ENCODE measurements around the gene RABAC1.

Gene RABAC1

DNA sequence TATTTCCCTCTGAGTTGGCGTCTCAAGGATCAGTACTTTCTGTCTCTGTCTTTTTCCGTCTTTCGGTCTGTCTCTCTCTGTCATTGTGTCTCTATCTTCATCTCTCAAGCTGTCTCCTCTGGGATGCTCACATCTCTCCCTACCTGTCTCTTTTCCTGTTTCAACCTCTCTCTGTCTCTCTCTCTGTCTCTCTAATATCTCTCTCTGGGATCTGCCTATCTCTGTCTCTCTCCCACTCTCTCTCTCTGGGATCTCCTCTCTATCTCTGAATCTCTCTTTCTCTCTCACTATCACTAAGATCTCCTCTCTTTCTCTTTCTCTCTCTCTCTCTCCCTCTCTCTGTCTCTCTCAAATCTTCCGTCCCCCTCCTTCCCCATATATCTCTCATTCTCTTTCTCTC is 30.9 kb upstream of the RABAC1 start:
- no peak for DNase-seq (ENCODE audit: low read depth in 2 of 2)

DNA sequence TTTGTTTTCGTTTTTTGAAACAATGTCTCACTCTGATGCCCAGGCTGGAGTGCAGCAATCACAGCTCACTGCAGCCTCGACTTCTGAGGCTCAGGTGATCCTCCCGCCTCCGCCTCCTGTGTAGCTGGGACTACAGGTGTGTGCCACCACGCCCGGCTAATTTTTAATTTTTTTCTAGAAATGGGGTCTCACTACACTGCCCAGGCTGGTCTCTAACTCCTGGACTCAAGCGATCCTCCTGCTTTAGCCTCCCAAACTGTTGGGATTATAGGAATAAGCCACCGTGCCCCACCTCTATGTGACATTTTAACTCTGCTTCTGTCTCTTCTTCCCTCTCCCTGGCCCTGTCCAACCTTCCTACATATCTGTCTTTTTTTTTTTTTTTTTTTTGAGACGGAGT is 29.8 kb upstream of the RABAC1 start:
- DNase-seq (ENCODE audit: low read depth in 2 of 2): no peak

GRCh38 chr19:41987141-41987860 is 28.2 kb upstream of the RABAC1 start:
- no peak for DNase-seq (ENCODE audit: low read depth in 2 of 2)

GRCh38 chr19:41984961-41985360 is 25.8 kb upstream of the RABAC1 start:
- no peak for DNase-seq (ENCODE audit: low read depth in 2 of 2)

- no peak for DNase-seq (ENCODE audit: low read depth in 2 of 2)
These were observed 22.6 kb upstream of the RABAC1 start for GRCh38 chr19:41981724-41982123.

- DNase-seq (ENCODE audit: low read depth in 2 of 2): no peak
These were observed 19.3 kb upstream of the RABAC1 start for GRCh38 chr19:41978470-41978869.

GRCh38 chr19:41977916-41978315 is 18.8 kb upstream of the RABAC1 start:
- no peak for DNase-seq (ENCODE audit: low read depth in 2 of 2)

DNA sequence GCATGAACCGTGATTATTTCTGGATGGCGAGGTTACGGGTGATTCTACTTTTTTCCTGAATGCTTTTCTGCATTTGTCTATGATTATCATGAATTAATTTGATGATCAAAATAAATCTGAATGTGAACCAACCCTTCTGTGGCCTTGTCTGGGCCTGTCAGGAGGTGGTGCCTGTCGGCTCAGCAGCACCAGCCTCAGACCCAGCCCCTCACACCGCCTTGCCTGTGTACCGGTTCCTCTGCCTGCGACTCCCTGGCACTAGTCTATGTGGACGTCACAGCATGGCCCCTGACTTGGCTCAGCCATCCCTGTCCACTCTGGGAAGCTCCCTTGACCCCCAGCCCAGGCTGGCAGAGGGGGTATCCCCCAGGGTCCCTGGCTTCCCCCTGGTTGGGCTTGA is 15.5 kb upstream of the RABAC1 start:
- no peak for DNase-seq (ENCODE audit: low read depth in 2 of 2)

- DNase-seq (ENCODE audit: low read depth in 2 of 2): no peak
These were observed 12.2 kb upstream of the RABAC1 start for GRCh38 chr19:41971363-41971762.

GRCh38 chr19:41969772-41970458 is 10.8 kb upstream of the RABAC1 start:
- DNase-seq (ENCODE audit: low read depth in 2 of 2): no peak

DNA sequence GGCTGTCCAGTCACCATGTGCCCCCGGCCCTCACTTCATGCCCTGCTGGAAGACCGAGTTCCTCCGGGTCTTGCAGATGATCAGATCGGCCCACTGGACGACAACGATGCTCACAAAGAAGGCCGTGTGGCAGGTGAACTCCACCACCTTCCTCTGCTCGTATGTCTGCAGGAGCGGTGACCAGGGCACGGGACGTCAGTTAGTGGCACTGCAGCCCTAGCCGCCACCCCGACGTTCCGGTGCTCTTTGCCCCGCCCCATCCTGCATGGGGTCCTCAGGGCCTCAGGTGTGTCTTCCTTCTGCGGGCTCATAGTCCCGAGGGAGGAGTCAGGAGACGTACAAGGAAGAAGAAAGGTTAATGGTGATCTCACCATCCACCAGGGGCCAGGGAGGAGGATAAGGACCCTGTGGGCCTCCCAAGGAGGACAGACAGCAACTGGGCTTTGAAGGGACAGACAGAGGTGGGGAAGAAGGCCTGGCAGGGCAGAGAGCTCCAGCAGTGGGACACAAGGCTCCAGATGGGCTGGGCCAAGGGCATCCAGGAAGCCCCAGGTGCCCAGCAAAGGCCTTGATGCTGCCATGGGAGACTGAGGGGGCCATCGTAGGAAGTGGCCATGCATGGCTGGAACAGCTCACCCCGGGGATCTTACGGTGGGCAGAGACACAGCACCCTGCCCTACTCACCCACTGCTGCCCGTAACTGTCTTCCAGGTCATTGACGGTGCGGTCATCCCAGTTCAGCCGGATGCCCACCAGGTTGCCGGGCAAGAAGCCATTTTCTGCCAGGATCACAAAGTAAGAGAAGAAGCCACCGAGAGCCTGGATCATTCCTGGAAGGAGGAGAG is 9.9 kb upstream of the RABAC1 start:
- DNase-seq (ENCODE audit: low read depth in 2 of 2): no peak

DNA sequence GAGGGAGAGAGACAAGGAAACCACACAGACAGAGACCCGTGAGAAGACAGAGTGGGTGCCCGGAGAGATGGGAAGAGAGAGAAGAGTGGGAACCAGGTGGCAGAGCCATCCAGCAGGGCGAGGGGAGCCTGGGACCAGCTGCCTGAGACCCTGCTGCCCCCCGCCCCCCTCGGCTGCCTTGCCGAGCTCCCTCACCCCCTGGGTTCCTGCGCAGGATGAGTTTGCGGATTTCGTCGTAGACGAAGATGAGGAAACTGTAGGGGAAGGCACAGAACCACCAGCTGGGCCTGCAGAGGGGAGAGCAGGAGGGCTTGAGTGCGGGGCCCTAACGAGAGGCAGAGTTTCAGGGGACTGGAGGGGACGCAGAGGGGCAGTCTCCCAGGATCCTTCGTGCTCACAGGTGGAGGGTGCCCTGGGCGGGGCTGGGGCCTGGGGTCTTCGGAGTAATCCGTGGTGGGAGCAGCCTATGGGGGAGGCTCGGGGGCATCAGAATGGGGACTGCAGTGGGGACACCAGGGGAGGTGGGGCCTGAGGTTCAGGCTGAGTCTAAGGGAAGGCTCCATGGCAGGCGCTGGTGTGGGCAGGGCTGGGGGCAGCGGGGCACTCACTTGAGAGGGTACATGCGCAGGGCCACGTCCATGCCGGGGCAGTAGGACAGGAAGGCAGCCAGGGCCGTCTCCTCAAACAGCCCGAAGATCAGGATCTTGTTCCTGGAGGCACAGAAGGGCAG is 8.1 kb upstream of the RABAC1 start:
- DNase-seq (ENCODE audit: low read depth in 2 of 2): no peak

DNA sequence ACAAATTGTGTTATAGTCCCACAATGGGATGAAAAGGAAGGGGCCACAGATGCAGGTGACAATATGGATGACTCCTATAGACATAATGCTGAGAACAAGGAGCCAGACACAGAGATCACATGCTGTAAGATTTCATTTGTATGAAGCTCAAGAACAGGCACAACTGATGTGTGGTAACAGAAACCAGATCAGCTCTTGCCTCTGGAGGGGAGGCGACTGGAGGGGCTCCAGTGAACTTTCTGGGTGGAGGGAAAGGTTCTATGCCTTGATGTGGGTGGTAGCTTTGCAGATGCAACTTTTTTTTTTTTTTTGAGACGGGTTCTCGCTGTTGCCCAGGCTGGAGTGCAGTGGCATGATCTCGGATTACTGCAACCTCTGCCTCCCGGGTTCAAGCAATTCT is 6.0 kb upstream of the RABAC1 start:
- DNase-seq (ENCODE audit: low read depth in 2 of 2): no peak

DNA sequence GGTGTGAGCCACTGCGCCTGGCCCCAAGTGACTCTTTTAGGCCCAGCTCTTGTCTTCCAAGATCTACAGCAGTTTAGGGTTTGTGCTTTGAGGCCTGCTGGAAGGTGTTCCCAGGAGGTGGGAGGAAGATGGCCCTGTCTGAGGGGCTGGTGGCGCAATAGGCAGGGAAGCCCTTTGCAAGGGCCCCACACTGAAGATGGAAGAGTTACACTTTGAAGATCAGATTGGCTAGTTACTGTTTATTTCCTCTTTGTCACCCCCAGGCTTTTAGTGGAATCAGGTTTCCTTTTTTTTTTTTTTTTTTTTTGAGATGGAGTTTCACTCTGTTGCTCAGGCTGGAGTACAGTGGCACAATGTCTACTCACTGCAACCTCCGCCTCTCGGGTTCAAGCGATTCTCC is 1.9 kb upstream of the RABAC1 start:
- no peak for DNase-seq (ENCODE audit: low read depth in 2 of 2)

DNA sequence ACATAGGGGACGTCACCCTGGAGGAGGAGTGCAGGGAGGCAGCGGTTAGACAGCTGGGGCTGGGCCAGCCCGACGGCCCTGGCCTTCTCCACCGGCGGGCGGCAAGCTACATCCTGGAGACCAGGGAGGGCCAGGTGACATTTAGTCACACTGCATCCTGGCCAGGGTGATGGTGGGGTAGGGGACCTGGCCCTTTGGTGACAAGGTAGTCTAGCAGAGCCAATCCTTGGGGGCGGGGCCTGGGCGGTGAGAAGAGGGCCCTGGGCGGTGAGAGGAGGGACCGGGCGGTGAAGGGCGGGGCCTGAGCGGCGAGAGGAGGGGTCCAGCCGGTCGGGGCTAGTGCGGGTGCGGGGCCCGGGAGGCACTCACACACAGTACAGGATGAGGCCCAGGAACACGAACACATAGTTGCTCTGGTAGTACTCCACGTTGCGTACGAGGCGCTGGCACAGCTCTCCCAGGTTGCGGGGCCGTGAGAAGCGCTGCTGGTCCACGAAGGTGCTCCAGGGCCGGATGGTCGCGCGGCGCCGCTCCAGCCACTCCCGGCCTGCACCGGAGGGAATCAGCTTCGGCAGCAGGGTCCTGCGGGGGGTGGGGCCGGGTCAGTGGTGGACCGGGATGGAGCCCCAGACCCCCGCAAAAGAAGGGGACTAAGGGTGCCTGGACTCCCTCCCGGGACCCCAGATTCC is 610 bp downstream of the RABAC1 start:
- peak; percentile 45 to 48 for DNase-seq (ENCODE audit: low read depth in 2 of 2)

DNA sequence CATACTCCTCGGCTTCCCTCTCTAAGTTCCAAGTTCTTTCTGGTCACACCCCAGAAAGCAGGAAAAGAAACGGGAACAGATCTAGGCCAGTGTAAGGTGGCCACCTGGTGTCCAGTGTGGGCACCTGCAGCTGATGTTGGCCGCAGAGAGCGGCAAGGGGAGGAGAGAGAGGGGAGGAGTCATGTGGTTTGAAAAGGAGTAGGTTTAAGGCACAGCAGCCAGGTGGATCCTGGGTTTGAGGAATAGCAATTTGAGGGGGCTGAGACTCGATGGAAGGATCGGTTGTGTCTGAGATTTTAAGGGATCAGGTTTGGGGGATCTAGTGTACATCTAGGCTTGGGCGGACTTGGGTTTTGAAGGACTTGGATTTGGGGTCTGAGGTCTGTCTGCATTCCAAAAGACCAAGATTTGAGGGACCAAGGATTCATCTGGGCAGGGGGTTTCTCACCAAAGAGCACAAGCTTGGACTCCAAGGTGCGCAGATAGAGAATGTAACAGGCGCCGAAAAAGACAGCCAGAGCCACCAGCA is 1.2 kb downstream of the RABAC1 start:
- peak; percentile 48 to 56 for DNase-seq (ENCODE audit: low read depth in 2 of 2)

- DNase-seq (ENCODE audit: low read depth in 2 of 2): no peak
These were observed 1.8 kb downstream of the RABAC1 start for GRCh38 chr19:41957161-41957837.

- DNase-seq (ENCODE audit: low read depth in 2 of 2): no peak
These were observed 2.5 kb downstream of the RABAC1 start for GRCh38 chr19:41956621-41957020.

DNA sequence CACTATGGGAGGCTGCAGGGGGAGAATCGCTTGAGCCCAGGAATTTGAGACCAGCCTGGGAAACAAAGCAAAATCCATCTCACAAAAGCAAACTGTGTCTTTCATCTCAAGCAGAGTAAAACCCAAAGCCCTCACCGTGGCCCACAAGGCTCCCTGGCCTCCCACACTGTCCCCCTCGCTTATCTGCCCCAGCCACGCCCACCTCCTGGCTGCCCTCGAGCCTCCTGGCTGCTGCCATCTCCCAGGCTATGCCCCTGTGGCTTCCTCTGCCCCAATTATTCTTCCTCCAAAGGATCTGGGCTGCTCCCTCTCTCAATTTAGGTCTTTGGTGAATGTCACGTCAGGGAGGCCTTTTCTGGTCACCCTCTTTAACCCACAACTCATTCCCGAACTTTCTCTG is 3.6 kb downstream of the RABAC1 start:
- DNase-seq (ENCODE audit: low read depth in 2 of 2): no peak

DNA sequence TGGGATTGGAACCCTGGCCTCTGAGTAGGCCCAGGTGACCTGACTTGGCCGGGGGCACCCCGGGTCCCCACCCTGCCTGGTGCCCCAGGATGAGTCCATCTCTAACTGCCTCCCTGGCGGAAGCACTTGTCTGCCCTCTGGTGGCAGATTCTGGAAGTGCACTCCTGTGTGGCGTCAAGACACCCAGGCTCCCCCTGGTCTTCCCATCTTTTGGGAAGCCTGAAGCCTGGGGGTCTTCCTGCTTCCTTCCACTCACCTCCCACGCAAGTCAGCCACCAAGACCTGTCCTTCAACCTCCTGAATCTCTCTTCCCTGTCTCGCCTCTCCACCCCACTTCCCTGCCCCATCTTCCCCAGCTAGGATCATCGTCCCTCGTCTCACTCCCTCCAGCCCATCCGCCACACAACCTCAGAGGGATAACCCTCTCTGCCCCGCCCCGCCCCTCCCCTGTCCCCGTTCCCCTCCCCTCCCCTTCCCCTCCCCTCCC is 7.4 kb downstream of the RABAC1 start:
- peak; percentile 36 to 39 for DNase-seq (ENCODE audit: low read depth in 2 of 2)

Data from fibroblast of skin of left quadriceps (primary cell).